MCF 10A (cell line): ENCODE data around the gene MICA. TPM values are rescaled to one million over a fixed set of nuclear protein-coding genes. Genes with fewer than 3 reads are reported as not detected.

ENCODE experiments used
- BruUV-seq: library from RNA; stranded (reverse); fragments of 400-500 nt; replicated peaks from 2 replicates; lab custom pipeline; 2021; lab: Mats Ljungman, UMichigan
- CTCF ChIA-PET: fragments of 300-600 bp; sonication (Branson Sonifier 250); formaldehyde crosslinking; extraction: SDS; loops from one replicate; lab custom pipeline; 2021; ENCODE audit warnings: antibody characterized with exemption, inconsistent platforms; lab: Yijun Ruan, JAX
- POLR2A ChIA-PET: fragments of 300-600, 350-650 bp; sonication (Branson Sonifier 250); formaldehyde crosslinking; extraction: SDS; loops from one replicate; lab custom pipeline; 2020; ENCODE audit warnings: antibody characterized with exemption, inconsistent platforms; lab: Yijun Ruan, JAX
- DNase-seq: peaks from one replicate; pipeline ENCODE4 v3.0.0-alpha.2; 2018; ENCODE audit not compliant: unreplicated experiment
- H3K27ac Mint-ChIP-seq: one replicate; pipeline ENCODE4 v1.8.0; 2022; ENCODE audit warnings: mild to moderate bottlenecking, low read depth, mixed read lengths; ENCODE audit not compliant: unreplicated experiment
- H3K27me3 Mint-ChIP-seq: one replicate; pipeline ENCODE4 v1.8.0; 2022; ENCODE audit warnings: mixed read lengths; ENCODE audit not compliant: insufficient read depth, unreplicated experiment
- H3K36me3 Mint-ChIP-seq: one replicate; pipeline ENCODE4 v1.8.0; 2022; ENCODE audit warnings: mild to moderate bottlenecking, moderate library complexity, mixed read lengths; ENCODE audit not compliant: insufficient read depth, unreplicated experiment
- H3K4me1 Mint-ChIP-seq: one replicate; pipeline ENCODE4 v1.8.0; 2022; ENCODE audit warnings: mixed read lengths; ENCODE audit not compliant: insufficient read depth, unreplicated experiment
- H3K4me3 Mint-ChIP-seq: one replicate; pipeline ENCODE4 v1.8.0; 2022; ENCODE audit warnings: mild to moderate bottlenecking, moderate library complexity, mixed read lengths; ENCODE audit not compliant: unreplicated experiment
- H3K9me3 Mint-ChIP-seq: one replicate; pipeline ENCODE4 v1.8.0; 2022; ENCODE audit warnings: mixed read lengths; ENCODE audit not compliant: unreplicated experiment
- CTCF ChIP-seq: fragments of 200-600 bp; IDR thresholded peaks from one replicate; pipeline ENCODE4 v1.8.0; 2022; ENCODE audit warnings: antibody characterized with exemption, mild to moderate bottlenecking; ENCODE audit not compliant: unreplicated experiment
- intact Hi-C: fragments of 100-400 bp; cut with micrococcal nuclease; formaldehyde crosslinking; loops from 2 replicates; pipeline ENCODE4 v1.14.1; 2022
- total RNA-seq: library from RNA; stranded (reverse); gene quantifications from 2 replicates; pipeline ENCODE4 v1.2.3, GENCODE V29; 2022

Gene MICA
- total RNA-seq, 1 experiment from 2014 or later = 18.0 TPM

- peaks cover 7% of the 10 kb centered on the region for H3K36me3 Mint-ChIP-seq
- no peak for TF ChIP-seq CTCF
- H3K4me3 Mint-ChIP-seq = no peak overlapping the region
- ChIA-PET POLR2A (no interaction called here), CTCF (interaction anchor here (1.7 kb wide), 1 partner anchor 161 kb away, joined by 3 read pairs; no protein-coding TSS in a partner anchor)
- no peak for DNase-seq
- peaks cover 62% of the 10 kb centered on the region for H3K27me3 Mint-ChIP-seq
- intact Hi-C loops = no loop called here
- H3K27ac Mint-ChIP-seq = no peak overlapping the region
- BruUV-seq = no TSS peak
- H3K9me3 Mint-ChIP-seq = no peaks in the 10 kb centered on the region
- peaks cover 5% of the 10 kb centered on the region for H3K4me1 Mint-ChIP-seq
Measured at GRCh38 chr6:31358302-31358701, 45.1 kb upstream of the MICA start.

GRCh38 chr6:31359581-31359980, 43.8 kb upstream of the MICA start:
- no peak for DNase-seq
- Mint-ChIP-seq H3K27ac (no peak overlapping the region), H3K9me3 (no peaks in the 10 kb centered on the region), H3K4me3 (no peak overlapping the region), H3K4me1 (peaks cover 5% of the 10 kb centered on the region), H3K27me3 (peaks cover 73% of the 10 kb centered on the region), H3K36me3 (peaks cover 7% of the 10 kb centered on the region)
- no TSS peak for BruUV-seq
- ChIA-PET CTCF (interaction anchor here (1.1 kb wide), 1 partner anchor 163 kb away, joined by 7 read pairs; no protein-coding TSS in a partner anchor), POLR2A (no interaction called here)
- no peak for TF ChIP-seq CTCF
- intact Hi-C loops = no loop called here

GRCh38 chr6:31362751-31363150, 40.6 kb upstream of the MICA start:
- peaks cover 5% of the 10 kb centered on the region for H3K4me1 Mint-ChIP-seq
- H3K9me3 Mint-ChIP-seq = no peaks in the 10 kb centered on the region
- no peak overlapping the region for H3K4me3 Mint-ChIP-seq
- H3K36me3 Mint-ChIP-seq = no peaks in the 10 kb centered on the region
- no peak for TF ChIP-seq CTCF
- H3K27ac Mint-ChIP-seq = no peak overlapping the region
- ChIA-PET POLR2A (no interaction called here), CTCF (interaction anchor here (1.0 kb wide), 1 partner anchor 166 kb away, joined by 5 read pairs; no protein-coding TSS in a partner anchor)
- no peak for DNase-seq
- intact Hi-C loops = no loop called here
- H3K27me3 Mint-ChIP-seq = peaks cover 98% of the 10 kb centered on the region
- no TSS peak for BruUV-seq

- H3K4me1 Mint-ChIP-seq = no peaks in the 10 kb centered on the region
- H3K9me3 Mint-ChIP-seq = no peaks in the 10 kb centered on the region
- DNase-seq = no peak
- H3K27ac Mint-ChIP-seq = no peak overlapping the region
- H3K4me3 Mint-ChIP-seq = no peak overlapping the region
- H3K36me3 Mint-ChIP-seq = no peaks in the 10 kb centered on the region
- no TSS peak for BruUV-seq
- no peak for TF ChIP-seq CTCF
- intact Hi-C loops = no loop called here
- H3K27me3 Mint-ChIP-seq = peaks cover 98% of the 10 kb centered on the region
- ChIA-PET CTCF (interaction anchor here (0.7 kb wide), 1 partner anchor 19 kb away, joined by 4 read pairs; no protein-coding TSS in a partner anchor), POLR2A (no interaction called here)
Measured at GRCh38 chr6:31363811-31364210, 39.6 kb upstream of the MICA start.
